CD4-positive, alpha-beta T cell treated with Interleukin-15 for 1 hour (primary cell): ENCODE measurements around the gene ZNF740.
"Not testable (repeated sequence)": the region's sequence is repeated elsewhere in the genome, so short reads cannot be mapped to it uniquely, and the experiment has no call there.

ENCODE experiments used
- DNase-seq: peaks from one replicate; pipeline ENCODE4 v3.0.0-alpha.2; 2020

ZNF740 gene

DNA sequence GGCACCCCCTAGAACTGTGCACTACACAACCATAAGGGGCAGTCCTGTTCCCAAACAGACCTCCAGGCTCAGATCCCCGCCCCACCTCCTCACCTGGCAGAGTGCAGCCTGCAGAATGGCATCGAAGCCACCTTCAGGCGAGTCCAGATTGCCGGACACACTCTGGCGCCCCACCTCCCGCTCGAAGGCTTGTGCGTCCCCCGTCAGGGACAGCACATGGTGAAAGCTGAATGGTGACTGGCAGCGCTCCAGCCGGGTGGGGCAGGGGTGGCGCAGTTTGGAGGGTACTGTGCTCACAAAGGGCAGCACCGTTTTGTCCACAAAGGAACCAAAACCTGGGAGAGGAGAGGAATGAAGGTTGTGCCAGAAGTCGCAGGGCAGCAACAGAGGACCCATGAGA is 16.0 kb downstream of the ZNF740 start:
- no peak for DNase-seq

DNA sequence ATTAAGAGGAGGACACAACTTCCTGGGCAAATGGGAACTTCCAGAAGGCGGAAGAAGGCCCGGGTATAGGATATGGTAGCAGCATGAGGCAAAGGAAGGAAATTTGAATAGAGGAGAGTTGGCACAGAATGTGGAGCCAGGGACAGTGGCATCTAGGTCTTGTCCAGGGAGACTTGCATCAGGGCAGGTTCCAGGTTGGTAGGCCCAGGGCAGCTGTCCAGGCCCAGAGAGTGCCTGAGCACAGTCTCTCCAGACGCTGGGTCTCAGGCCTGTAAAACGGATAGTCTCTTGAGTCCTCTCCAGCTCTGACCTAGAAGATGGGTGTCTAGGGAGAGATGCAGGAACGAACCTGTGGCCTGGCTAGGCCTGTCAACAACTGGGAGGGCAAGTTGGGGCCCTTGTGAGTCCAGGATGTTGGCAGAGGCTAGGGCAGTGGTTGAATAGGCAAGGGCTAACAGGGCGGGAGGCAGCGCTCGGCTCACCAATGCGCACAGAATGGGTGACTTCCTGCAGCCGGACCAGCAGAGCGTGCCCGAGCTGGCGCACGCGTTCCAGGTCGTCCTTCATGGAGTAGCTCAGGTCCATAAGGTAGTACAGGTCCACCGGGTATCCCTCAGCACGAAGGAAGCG is 16.6 kb downstream of the ZNF740 start:
- DNase-seq: no peak

DNA sequence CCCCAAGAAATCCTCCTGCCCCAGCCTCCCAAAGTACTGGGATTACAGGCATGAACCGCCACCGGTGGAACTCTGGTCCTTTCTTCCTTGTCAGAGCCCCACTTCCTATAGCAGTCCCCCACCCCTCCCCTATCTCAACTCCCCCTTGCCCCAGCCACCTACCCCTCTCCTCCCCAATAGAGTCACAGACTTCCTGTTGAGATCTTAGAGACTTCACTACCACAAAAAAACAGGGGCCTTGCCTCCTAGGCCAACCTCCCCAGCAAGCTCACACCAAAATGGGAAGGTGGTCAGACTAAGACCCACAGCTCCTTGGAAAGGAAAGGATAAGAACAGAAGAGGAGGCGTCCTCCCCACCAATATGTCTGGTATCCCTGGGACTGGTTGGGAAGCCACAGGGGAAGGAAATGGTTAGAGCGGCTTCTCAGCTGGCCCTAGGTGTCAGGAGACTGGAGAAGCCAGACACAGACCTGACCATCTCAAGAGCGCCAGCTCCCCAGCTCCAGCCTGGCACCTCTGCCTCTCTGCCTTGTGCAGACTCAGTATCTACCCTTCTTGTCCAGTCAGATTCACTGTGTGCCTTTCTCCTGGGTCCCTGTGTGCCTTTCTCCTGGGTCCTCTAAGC is 18.1 kb downstream of the ZNF740 start:
- DNase-seq: peak; percentile 32

DNA sequence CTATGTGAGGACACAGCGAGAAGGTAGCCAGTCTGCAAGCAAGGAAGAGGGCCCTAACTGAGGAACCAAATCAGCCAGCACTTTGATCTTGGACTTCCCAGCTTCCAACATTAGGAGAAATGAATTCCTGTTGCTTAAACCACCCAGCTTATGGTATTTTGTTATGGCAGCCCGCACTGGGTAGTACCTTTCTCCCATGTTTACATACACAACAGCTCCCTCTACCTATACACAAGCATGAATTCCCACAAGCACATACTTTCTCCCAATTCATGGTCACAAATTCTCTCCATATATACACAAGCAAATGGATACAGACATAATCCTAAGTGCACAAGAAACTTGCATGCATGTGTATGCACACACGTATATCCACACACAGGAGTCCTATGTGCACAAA is 19.2 kb downstream of the ZNF740 start:
- DNase-seq: no peak

DNA sequence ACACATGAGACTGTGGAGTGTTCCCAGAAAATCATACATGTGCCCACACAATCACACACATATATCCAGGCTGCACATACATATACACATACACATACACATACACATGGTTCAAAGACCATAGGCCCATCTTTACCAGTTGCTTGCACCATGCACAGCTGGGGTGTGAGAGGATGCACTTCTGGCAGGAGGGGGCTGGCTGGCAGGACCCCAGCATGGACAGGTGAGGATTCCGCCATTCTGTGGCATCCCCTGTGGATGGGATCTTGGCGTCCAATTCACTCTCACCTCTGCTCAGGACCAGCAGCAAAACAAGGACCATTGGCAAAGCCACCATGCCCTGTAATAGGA is 19.6 kb downstream of the ZNF740 start:
- DNase-seq: no peak

DNA sequence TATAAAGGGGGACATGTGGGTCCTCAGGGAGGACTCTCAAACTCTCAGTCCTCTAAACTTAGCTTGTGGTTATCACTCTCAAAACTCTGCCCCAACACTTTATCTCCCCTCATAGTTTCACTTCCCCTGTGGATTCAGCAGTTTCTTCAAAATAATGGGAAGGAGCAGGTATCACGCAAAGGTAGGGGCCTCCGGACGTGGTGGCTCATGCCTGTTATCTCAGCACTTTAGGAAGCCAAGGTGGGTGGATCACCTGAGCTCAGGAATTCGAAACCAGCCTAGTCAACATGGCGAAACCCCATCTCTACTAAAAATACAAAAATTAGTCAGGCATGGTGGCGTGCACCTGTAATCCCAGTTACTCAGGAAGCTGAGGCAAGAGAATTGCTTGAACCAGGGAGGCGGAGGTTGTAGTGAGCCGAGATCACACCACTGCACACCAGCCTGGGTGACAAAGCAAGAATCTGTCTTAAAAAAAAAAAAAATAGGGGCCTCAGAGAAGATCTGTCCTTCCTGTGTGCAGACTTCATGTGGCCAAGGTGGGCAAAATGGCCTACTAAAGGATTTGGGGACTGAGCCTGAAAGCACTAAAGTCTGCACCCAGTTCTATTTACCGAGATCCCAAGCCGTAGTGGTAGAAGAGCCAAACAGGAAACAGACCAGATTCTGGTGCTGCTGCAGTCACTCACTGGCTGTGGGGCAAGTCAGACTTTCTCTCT is 20.1 kb downstream of the ZNF740 start:
- no peak for DNase-seq

DNA sequence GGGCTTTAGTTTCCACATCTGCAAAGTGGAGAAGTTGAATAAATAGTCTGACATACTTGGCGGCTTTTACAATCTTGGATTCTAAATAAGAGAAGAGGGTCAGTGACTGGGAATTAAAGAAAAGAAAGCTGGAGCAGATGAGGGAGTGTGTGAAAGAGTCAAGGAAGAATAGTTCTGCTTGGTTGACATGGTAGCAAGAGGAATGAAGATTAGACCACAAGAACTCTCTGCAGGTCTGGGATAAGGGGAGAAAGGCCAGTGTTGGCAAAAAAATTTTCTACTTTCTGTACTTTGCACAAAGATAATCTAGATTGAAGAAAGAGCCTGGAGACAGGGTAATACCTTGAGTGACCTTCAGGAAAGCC is 20.6 kb downstream of the ZNF740 start:
- no peak for DNase-seq

DNA sequence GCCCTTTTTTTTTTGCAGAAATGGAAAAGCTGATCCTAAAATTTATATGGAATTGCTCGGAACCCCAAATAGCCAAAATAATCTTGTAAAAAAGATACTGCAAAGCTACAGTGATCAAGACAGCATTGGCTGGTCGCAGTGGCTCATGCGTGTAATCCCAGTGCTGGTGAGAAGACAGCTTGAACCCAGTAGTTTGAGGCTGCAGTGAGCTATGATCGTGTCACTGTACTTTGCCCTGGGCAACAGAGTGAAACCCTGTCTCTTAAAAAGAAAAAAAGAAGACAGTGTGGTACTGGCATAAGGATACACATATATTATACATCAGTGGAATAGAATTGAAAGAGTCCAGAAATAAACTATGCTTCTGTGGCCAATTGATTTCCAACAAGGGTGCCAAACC is 21.1 kb downstream of the ZNF740 start:
- no peak for DNase-seq

DNA sequence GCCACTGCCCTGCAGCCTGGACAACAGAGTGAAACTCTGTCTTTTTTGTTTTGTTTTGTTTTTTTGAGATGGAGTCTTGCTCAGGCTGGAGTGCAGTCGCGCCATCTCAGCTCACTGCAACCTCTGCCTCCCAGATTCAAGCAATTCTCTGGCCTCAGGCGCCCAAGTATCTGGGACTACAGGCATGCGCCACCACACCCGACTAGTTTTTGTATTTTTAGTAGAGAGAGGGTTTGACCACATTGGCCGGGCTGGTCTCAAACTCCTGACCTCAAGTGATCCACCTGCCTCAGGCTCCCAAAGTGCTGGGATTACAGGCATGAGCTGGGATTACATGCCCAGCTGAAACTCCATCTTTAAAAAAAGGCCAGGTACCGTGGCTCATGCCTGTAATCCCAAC is 21.8 kb downstream of the ZNF740 start:
- DNase-seq: not testable (repeated sequence)

DNA sequence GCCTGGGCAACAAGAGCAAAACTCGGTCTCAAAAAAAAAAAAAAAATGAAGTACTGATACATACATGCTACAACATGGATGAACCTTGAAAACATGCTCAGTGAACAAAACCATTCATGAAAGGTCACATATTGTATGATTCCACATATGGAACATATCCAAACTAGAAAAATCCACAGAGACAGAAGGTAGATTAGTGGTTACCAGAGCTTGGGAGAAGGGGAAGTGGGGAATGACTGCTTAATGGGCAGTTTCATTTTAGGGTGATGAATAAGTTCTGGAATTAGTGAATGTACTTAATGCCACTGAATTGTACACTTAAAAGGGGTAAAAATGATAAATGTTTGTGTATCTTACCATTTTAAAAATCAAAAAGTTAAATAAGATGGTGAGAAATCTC is 23.8 kb downstream of the ZNF740 start:
- DNase-seq: no peak

DNA sequence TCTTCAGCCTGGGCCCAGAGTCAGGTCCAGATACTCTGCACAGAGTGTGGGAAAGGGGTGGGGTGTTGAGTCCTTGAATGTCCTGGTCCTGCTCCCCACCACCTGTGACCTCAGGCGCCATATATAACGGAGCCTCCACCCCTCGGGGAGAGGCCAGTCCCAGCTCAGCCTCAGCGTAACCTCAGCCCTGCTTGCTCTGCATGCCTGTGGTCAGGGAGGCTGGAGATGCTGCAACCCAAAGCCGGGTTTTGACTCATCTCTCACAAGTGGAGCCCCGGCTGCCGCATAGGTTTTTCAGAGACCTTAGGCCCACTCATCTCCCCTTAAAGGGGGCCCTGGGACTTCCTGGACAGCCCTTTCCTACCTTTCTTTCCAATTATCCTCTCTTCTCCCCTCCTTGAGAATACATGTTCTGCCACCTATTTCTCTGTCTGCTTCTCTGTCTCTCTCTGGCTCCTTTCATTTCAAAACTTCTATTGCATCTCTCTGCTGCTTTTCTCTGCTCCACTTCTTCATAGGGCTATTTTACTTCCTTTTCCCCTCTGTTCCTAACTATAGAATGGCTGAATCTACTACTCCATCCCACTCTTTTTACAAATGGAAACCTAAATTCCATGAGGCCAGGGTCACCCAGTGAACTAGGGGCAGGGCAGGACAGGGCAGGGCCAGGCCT is 25.4 kb downstream of the ZNF740 start:
- peak; percentile 56 for DNase-seq

DNA sequence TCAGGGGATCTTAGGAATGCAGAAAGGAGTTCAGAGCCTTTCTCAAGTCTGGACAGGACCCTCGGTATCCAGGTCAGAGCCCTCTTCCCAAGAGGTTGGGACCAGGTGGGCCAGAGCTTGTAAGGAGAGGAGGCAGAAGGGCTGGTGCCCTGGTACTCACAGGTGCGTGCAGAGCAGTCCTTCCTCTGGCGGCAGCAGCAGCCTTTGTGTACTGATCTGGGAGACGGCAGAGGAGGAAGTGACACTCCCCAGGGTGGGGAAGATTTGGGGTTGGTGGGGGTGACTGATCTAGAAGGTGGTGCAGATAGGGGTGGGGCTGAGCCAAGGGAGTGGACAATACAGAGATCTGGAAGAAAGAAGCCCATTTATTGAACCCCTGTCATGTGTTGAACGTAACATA is 26.5 kb downstream of the ZNF740 start, which contains the start of gene ITGB7:
TSS of gene ITGB7 (minus strand) at position 210 of the 400 bp plus-strand sequence. CDS start 6,808 bp downstream, outside the sequence.
- peak; percentile 78 for DNase-seq

DNA sequence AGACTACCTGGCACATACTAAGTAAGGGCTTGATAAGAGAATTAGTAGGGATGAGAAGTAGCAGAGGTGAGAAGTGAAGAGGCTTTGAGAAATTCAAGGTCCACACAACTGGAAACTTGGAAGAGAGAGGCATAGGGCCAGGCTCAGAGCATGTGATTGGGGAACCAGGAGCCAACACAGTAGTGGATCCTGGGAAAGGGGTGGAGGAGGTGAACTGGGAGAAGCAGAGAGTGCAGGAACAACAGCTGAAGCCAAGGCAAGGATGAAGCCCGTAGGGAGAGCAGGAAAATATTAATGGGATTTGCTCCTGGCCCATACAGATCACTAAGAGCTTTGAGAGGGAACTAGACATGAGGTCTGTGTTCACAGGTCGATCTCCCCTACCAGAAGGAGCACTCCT is 27.9 kb downstream of the ZNF740 start:
- DNase-seq: no peak

DNA sequence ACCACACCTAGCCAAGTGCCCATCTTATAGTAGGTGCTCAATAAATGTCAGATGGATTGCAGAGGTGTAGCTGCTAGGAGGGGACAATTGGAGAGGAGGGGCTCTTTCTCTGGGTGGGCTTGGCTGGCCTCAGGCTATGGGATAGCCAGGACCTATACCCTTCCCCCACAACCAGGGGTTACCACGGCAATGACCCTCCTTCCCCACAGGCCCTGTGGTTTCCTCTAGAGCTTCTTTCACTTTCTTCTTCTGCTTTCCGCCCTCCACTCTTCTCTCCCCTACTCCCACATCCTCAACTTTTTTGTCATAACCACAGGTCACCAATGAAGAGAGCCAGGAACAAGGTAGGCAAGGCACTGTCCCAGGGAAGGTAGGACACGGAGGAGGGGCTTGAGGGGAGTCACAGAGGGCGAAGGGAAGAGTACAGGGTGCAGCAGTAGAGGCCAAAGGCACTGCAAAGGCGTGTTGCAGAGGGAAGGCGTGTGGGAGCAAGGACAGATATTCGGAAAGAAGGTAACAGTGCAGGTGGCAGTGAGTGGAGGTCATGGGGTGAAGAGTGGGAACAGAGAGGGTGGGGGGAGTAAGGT is 28.4 kb downstream of the ZNF740 start:
- DNase-seq: no peak

DNA sequence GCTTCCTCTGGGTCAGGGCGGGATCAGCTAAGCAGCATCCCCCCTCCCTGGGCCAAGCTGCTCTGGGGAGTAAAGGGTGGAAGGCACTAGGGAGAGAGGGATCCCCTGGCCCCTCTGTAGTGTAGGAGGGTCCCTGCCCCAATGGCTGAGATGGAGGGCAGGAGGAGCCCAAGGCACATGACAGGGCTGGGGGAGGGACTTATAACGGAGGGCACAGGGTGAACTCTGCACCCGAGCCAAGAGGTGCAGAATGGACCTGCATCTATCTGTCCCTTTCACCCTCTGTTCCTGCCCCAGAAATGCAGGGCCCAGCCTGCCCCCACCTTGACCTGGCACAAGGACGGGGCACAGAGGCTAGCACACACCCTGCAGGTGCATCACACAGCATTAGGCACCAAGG is 30.3 kb downstream of the ZNF740 start:
- no peak for DNase-seq

DNA sequence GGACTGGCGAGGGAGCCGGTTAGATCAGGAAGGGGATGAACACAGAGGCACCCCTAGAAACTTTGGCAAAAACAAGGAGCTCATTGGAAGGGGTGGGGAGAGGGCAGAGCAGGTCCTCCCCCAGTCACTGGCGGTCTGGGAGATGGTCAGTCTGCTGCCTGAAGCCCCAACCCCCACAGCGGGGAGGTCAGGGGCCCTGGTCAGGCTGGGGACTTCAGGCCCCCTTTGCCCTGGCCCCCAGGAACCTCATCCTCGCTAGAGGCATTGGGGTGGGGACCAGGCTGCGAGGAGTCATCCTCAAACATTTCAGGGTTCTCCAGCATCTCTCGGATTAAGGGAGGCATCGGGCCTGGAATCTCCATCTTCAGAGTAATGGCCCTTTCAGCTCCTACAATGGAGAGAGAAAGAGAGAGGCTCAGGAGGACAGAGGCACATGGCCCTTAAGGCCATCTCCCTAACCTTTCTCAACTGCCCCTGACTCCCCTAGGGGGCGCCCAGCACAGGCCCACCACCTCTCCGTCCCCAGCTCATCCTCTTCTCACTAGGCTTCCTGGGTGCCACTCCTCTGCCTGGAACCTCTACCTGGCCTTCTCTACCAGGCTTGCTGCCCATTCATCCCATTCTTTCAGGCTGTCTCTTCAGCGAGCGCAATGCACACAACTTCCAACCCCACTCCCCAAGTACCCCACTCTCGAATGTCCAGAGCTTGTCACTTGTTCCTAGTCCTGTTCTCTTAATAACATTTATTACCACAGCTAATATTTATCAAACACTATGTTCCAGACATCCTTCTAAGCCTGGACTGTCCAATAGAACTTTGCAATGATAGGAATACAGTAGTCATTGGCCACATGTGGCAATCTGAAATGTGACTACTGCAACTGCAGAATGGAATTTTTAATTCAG is 31.2 kb downstream of the ZNF740 start:
- DNase-seq: no peak

DNA sequence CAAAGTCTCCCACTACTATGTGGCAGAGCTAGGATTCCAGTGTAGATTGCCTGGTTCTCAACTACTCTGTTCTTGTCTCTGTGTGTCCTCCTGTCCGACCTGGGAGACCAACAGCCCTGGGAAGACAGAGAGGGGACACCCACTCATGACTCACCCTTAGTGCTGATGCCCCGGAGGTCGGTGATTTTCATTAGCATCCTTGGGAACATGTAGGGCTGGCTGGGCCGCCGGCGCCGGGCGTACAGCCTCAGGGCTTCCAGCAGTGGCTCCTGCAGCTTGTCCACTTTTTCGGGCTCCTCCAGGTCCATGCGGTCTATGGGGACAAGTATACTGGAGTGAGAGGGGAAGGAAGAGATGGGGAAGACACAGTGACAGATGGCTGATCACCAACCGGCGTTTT is 32.4 kb downstream of the ZNF740 start:
- no peak for DNase-seq

DNA sequence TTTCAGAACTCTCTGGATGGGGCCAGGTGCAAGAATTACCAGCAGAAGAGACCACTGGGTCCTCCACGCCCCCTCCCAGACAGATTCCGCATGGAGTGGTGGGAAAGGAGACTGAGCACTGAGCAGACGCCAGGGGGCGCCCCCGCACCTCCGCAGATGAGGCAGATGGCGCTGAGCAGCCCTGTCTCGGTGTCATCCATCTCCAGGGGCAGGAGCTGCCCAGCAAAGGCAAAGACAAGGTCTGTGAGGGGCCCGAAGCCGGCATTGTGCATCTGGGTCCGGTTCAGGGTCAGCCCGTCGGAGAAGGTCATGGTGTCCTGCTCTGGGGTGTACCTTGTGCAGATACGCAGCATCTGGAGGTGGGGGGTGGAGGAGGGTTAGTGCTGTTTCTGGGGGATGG is 32.8 kb downstream of the ZNF740 start:
- DNase-seq: peak; percentile 81

DNA sequence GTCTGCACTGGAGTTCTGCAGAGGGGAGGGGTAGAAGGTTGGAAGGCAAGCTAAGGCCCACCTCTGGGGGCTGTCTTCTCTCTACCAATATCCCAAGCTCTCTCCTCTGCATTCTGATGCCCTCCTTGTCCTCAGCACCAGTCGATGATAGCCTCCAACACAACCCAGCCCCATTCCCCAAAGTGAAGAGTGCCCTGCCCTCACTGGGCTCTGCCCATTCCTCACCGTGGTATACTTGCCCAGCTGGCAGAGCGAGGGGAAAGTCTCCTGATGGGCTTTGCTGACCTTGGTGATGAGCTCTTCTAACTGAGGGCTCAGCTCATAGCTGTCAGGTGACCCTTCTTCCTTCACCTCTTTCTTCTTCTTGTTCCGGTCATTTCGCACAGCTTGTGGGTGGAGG is 33.7 kb downstream of the ZNF740 start:
- no peak for DNase-seq

DNA sequence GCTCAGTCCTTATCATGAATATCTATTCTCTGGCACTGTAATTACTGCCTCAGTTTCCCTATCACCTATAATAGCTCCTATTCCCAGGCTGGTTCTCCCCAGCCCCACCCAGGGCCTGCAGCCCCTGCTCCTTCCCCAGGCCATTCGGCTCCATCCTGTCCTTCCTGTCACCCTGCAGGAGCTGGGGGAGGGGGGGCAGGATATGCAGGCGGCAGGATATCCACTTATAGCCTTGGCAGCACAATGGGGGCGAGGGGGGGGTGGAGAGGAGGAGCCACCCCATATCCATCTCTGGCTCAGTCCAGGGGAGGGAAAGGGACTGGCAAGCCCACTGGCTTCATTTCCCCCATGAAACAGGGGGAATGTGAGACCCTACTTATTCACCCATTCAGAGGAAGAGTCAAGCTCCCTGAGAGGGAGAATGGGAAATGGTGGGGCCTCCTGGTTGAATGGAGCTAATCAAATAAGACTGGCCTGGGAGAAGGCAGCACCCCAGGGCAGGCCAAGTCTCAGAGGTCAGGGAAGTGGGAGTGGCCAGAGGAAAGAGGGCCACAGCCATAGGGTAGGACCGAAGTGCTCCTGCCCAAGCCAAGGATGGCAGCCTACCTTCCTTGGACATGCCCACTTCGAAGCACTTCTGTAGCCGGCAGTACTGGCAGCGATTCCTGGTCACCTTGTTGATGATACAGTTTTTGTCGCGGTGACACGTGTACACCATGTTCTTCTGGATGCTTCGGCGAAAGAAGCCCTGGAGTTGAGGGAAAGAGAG is 34.3 kb downstream of the ZNF740 start:
- DNase-seq: no peak

DNA sequence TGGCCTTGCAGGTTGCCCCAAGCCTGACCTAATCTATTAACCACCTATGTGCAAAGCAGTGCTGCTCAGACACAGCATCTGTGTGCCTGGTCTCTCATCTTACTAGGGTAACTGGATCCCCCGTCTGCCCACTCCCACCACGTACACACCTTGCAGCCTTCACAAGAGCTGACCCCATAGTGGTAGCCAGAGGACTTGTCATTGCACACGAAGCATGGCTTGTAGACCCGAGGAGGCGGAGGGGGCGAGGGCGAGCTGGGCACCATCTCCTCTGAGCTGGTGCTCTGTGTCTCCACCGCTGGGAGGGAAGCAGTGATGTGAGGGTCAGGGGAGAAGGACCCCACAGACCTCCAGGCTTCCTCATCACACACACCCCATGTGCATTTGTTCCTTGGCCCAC is 35.0 kb downstream of the ZNF740 start:
- no peak for DNase-seq
